GM12892 (cell line): ENCODE measurements around the gene SP5.

Experiments used
- DNase-seq: peaks from one replicate; pipeline ENCODE4 v3.0.0; 2011; ENCODE audit not compliant: insufficient read length
- FAIRE-seq: peaks from 2 replicates; lab custom pipeline; 2011; peaks lifted over from hg19 to GRCh38; lab: Jason Lieb, UNC
- POLR2A ChIP-seq: IDR thresholded peaks from 2 replicates; pipeline ENCODE4 v1.6.1; 2011; ENCODE audit warnings: low read depth, low read length, control low read depth
- POLR2AphosphoS5 ChIP-seq: IDR thresholded peaks from 2 replicates; pipeline ENCODE4 v1.6.1; 2011; ENCODE audit warnings: low read depth, low read length, control low read depth
- TAF1 ChIP-seq: IDR thresholded peaks from 2 replicates; pipeline ENCODE4 v1.6.1; 2011; ENCODE audit warnings: low read depth, mild to moderate bottlenecking, control low read depth, low read length, borderline replicate concordance

SP5 gene

DNA sequence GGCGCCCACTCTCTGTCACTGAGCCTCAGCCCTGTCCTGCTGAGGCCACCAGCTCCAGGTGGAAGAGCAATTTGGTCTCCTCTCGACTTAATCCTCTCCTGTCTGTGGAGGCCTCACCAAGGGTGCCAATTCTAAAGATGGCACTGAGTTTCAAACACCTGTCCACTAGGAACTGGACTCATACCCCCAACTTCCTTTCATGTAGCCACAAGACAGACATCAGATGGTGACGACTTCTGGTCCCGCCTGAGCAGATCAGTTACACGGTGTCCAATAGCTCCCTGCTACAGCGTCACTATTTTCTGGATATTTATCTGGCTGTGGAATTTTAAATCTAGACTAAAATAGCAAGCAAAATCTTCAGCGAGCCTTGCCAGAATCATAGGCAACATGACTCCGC, 24.5 kb upstream of the SP5 start:
- FAIRE-seq (no peak), DNase-seq (no peak)
- TF ChIP-seq POLR2A, result no peak
- no peak for TF ChIP-seq TAF1
- TF ChIP-seq POLR2AphosphoS5, result no peak

GRCh38 chr2:170694316-170694715, 20.8 kb upstream of the SP5 start:
- DNase-seq (no peak), FAIRE-seq (no peak)
- no peak for TF ChIP-seq TAF1
- TF ChIP-seq POLR2A, result no peak
- TF ChIP-seq POLR2AphosphoS5, result no peak

DNA sequence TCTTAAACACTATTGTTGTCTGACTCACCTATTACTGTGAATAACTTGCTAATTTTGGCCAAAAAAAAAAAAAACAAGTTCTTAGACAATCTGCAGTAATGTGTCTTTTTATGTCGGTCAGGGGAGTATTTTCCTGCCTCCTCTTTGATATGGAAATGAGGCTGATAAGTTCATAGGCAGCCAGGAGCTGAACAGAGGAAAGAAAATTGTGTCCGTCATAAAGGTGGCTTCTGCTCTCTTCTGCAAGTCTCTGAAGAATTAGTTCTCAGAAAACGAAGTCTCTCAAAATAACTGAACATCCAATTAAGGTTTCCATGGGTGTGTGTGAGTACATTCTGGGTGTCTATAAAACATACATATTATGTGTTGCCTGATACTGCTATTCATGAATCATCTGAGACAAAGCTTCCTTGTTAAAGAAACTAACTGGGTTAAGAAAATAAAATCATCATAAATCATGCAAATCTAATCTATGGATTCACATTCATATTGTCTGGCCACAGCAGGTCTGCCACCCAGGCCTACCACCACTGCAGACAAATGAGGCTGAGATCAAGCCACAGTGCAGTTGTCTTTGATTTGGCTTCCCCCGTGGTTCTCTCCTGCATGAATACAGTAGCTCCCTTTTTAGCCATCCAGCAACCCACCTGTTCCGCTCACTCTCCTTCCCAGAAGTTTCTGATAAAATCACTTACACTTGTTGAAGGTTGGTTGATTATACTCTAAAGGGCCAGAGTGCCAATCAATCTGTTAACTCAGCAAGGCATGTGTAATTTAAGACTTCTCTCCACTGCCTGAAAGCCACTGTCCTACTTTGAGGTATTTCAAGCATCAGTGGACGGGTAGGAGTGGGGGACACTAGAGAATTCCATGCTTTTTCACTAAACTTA, 19.4 kb upstream of the SP5 start:
- no peak for TF ChIP-seq TAF1
- no peak for TF ChIP-seq POLR2AphosphoS5
- no peak for TF ChIP-seq POLR2A
- no peak for FAIRE-seq
- DNase-seq, result no peak

- TF ChIP-seq POLR2AphosphoS5, result no peak
- TF ChIP-seq POLR2A, result no peak
- no peak for TF ChIP-seq TAF1
- no peak for DNase-seq
- FAIRE-seq, result no peak
These were observed 18.2 kb upstream of the SP5 start for GRCh38 chr2:170696948-170697347.

DNA sequence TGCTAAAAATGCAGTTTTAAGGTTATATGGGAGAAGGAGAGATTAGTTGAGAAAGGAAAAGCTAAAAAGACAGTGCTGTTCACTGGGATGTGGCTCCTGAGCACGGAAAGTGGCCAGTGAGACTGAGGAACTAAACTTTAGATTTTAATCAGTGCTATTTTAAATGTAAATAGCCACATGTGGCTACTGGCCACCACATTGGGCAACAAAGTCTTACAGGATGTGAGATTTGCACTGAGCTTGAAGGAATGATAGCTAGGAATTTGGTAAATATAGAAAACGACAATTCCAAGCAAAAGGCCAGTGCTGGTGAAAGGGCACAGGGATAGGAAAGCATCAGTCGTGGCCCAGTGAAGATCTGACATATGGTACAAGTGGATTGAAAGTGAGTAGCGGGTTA, 14.1 kb upstream of the SP5 start:
- TF ChIP-seq POLR2A (no peak), POLR2AphosphoS5 (no peak), TAF1 (no peak)
- FAIRE-seq (no peak), DNase-seq (no peak)

GRCh38 chr2:170703776-170704476, 11.2 kb upstream of the SP5 start:
- DNase-seq, result no peak
- FAIRE-seq, result no peak
- TF ChIP-seq TAF1, result no peak
- TF ChIP-seq POLR2A, result no peak
- TF ChIP-seq POLR2AphosphoS5, result no peak

- FAIRE-seq (no peak), DNase-seq (no peak)
- TF ChIP-seq POLR2A, result no peak
- TF ChIP-seq TAF1, result no peak
- TF ChIP-seq POLR2AphosphoS5, result no peak
These were observed 7.0 kb upstream of the SP5 start for GRCh38 chr2:170707821-170708795.

- FAIRE-seq, result no peak
- TF ChIP-seq POLR2A (no peak), TAF1 (no peak)
These were observed 4.5 kb upstream of the SP5 start for GRCh38 chr2:170710609-170710979.

GRCh38 chr2:170711196-170711773, 3.9 kb upstream of the SP5 start:
- DNase-seq, result no peak
- TF ChIP-seq TAF1, result no peak
- TF ChIP-seq POLR2A, result no peak
- TF ChIP-seq POLR2AphosphoS5, result no peak
- FAIRE-seq, result no peak

More at GRCh38 chr2:170710609-170710979, 4.5 kb upstream of the SP5 start:
- DNase-seq, result no peak

- DNase-seq (no peak), FAIRE-seq (no peak)
- no peak for TF ChIP-seq POLR2AphosphoS5
- no peak for TF ChIP-seq TAF1
- TF ChIP-seq POLR2A, result no peak
These were observed 3.1 kb upstream of the SP5 start for GRCh38 chr2:170711774-170712652.
